GM19463 (cell line): ENCODE measurements around the gene FAHD1.
"Not testable (repeated sequence)": the region's sequence is repeated elsewhere in the genome, so short reads cannot be mapped to it uniquely, and the experiment has no call there.

Experiments
- ATAC-seq: cut with Tn5 transposase; IDR thresholded peaks from one replicate; pipeline ENCODE4 v1.9.1; 2021; ENCODE audit warnings: mild to moderate bottlenecking, moderate library complexity; ENCODE audit not compliant: unreplicated experiment

The FAHD1 gene

DNA sequence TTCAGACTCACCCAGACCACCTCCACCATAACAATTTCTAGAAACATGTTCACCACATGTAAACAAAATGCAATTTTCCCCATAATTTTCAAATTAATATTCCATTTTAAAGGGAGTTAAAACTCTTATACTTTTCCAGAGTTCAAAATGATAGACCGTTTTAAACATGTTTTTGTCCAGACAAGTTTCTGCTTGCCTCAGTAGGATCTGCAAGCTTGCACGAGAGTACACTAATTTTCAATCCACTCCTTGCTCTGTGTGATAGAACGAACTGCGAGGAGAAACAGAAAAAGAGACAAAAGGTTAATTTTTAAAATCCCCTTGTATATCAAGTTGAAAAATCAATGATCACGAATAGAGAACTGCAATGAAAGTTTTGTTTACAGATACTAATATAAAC, 7.1 kb downstream of the FAHD1 start:
- no peak for ATAC-seq

DNA sequence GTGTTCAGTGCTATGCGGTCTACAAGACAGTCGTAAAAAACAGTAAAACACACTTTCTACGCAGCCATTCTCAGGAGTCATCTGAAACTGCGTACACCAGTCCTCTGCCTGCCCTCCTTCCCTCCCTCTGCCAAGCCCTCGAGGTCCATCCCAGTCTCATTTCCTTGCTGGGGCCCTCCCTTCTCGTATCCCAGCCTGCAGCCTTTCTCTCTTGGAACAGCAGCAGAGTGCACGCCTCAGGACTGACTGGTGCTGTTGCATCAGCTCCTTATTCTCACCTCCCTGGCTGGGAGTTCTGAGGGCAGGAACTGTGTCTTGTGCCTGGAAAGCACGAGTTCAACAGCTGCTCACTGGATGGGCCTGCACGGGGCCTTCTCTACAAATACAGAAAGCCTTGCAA, 12.5 kb downstream of the FAHD1 start:
- no peak for ATAC-seq

GRCh38 chr16:1845985-1846384, 19.0 kb downstream of the FAHD1 start:
- no peak for ATAC-seq

DNA sequence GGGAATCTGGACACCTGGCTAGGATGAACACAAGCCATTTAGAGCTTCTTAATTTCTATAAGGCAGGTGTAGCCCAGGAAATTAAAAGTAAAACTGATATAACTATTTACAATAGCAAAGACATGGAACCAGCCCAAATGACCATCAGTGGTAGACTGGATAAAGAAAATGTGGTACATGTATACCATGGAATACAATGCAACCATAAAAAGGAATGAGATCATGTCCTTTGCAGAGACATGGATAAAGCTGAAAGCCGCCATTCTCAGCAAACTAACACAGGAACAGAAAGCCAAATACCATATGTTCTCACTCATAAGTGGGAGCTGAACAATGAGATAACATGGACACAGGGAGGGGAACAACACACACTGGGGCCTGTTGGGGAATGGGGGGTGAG, 19.4 kb downstream of the FAHD1 start:
- ATAC-seq: no peak

DNA sequence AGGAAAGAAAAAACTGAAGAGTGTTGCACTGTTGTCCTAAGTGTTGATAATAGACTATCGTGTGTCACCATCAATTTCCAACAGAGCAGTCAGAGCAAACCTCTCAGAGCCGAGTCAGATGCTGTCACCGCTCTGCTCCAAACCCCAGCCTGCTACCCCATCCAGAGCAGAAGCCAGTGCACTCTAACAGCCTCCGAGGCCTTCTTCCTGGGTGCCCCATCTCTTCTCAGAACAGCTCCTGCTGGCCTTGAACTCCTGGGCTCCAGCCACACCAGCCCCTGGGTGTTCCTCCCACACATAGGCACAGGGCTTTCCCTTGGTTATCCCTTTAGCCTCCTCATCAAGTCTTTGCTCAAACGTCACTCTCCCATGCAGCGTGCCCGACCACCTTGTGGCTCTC, 24.0 kb downstream of the FAHD1 start:
- no peak for ATAC-seq

DNA sequence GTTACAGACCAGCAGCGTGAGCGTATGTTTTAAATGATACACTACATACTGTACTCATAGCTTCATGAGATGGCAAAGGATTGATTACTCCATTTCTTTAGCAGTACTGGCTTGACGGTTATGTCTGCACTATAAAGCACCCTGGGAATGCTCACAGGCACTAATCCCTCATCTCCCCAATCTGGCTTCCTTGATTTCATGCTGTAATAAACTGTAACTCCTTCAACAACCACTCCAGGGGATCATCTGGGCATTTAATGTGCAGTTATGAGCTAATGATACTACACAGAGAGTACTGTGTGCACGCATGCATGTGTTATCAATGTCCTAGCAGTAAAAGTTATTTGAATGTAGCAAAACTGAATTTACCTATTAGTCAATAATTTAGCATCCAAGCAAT, 24.8 kb downstream of the FAHD1 start:
- ATAC-seq: no peak

GRCh38 chr16:1857433-1858097, 30.6 kb downstream of the FAHD1 start:
- no peak for ATAC-seq

DNA sequence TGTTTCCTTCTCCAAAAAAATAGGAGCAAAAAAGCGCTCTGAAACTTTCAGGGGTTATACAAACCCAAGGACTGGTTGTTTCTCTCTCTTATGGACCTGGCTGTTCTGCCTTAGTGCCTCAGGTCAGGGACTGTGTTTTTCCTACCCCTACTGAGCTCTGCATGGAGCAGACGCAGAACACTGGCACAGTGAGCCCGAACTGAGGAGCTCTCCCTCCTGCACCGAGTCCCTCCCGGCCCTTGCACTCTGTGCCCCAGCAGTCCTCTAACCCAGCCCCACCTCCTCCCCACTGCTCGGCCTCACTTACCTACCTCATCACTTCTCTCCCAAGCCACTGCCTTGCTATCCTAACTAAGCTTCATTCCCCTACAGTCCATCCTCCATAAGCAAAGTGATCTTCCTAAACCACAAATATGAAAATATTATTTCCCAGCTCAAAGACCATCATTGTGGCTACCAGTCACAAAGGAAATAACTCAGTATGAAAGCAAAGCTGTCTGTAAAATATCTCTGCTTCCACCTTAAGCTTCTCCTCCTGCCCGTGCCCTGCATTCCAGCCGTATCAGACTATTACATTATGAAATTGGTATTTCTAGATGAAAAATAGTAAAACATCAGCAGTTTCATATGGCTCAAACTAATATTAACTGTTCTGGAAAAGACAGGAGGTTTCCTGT, 31.3 kb downstream of the FAHD1 start:
- no peak for ATAC-seq

GRCh38 chr16:1859650-1860049, 32.6 kb downstream of the FAHD1 start:
- no peak for ATAC-seq

- no peak for ATAC-seq
Measured at GRCh38 chr16:1861730-1862129, 34.7 kb downstream of the FAHD1 start.

DNA sequence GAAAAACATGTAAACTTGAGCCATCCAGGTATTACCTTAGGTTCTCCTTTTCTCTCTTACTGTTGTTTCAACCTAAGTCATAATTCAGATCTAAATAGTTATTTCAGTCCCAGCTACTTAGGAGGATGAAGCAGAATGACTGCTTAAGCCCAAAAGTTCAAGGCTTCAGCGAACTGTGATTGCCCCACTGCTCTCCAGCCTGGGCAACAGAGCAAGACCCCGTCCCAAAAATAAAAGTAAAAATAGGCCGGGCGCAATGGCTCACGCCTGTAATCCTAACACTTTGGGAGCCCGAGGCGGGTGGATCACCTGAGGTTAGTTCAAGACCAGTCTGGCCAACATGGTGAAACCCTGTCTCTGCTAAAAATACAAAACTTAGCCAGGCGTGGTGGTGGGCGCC, 35.4 kb downstream of the FAHD1 start:
- ATAC-seq: no peak

DNA sequence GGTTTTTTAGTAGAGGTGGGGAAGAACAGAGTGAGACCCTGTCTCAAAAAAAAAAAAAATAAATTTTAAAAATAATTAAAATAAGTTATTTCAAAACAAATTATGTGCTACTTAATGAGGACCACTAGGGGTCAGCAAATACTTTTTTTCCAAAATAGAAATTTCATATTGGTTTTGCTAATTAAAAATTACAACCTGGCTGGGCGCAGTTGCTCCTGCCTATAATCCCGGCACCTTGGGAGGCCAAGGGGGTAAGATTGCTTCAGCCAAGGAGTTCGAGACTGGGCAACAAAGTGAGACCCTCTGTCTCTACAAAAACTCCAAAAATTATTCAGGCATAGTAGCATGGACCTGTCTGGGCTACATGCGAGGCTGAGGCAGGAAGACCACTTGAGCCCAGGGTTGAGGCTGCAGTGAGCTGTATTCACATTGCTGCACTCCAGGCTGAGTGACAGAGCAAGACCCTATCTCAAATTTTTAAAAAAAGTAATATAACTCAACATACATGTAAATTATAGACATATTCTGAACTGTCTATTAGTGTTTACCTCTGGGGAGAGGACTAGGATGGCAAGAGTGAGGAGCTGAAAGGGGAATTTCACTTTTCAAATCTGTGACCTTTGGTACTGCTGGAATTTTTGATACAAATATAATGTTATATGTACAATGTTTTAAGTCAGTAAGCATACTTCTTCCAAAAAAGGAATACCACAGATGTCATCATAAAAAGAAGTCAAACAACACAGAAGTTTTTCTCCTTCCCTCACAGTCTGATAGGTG, 36.9 kb downstream of the FAHD1 start:
- no peak for ATAC-seq

DNA sequence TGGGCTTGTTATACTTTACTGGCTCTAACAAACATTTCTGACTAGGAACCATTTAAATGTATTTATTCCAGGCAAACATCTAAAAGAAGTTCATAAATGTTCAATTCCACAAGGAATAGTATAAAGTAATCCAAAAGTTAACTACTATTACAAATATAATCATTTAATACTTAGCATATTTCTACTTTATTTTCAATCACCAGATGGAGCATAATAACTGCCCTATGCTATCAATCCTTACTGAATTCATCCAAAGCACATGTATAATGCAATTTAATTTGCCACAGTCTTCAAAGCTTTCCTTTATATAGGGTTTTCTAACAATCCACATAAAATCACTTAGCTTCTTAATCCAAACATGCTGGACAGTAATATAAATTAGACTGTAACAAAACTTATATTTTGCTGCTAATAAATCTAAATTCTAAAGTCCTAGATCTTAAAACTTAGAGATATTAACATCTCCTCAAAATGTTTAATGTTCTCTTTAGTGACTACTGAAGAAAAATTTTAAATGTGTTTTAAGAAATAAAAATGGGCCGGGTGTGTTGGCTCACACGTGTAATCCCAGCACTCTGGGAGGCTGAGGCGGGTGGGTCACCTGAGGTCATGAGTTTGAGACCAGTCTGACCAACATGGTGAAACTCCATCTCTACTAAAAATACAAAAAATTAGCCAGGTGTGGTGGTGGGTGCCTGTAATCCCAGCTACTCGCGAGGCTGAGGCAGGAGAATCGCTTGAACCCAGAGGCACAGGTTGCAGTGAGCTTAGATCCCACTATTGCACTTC, 39.1 kb downstream of the FAHD1 start:
- no peak for ATAC-seq

DNA sequence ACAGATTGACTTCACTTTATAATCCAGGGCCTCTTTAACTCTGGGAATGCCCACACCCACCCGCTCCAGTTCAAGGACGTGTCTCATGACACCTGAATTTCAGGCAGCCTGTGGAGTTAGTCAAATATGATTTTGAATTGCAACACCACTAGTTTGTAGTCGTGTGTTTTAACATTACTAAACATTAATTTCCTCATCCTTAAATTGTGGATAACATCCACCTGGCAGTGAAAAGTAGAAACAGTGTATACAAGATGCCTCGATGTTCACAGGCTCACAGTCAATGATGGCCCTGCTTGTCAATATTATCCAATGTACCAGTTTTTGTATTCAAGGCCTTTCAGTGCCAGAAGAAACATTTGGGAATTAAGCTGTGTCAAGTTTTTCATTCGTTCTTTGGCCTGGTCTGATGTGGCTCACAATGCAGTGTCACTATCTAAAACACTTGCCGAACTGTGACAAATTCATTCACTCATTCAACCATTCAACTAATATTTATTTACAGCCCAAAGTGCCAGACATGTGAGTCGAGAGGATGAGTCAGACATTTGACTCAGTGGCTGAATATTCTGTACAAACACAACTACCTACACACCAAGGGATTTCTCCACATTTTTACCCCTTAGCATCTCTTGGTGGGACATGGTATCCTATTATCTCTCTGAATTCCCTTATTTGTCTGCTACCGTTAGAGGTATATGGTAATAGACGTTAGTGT, 43.5 kb downstream of the FAHD1 start:
- no peak for ATAC-seq

- ATAC-seq: no peak
Measured at GRCh38 chr16:1871974-1872635, 45.1 kb downstream of the FAHD1 start, which contains the start of gene MEIOB. MEIOB (minus strand) TSS chr16:1872164; CDS start chr16:1868175, 3,989 bp downstream.

DNA sequence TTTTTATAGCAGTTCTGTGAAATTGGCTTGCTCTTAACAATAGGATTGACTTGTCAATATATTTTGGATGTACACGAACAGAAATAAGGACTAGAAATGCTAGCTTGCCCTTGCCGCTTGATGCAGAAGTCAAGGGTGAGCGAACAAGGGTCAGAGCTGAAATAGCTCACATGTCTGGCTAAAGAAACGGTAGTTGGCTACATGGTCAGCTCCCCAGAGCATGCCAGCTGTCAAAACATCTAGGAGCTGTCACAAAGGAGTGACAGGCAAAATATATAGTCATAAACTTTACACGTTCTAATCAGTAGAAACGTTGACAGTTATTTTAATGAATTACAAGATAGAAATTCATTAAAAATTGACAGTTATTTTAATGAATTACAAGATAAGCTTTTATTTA, 47.8 kb downstream of the FAHD1 start:
- no peak for ATAC-seq

DNA sequence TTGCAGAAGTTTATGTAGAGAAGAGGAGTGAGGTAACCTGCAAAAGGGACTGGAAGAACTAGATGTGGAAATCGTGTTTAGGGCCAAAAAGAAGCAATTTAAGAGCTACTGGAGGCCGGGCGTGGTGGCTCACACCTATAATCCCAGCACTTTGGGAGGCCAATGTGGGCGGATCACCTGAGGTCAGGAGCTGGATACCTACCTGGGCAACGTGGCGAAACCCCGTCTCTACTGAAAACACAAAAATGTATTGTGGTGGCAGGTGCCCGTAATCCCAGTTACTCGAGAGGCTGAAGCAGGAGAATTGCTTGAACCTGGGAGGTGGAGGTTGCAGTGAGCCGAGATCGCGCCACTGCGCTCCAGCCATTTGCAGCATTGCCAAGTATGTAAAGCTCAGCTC, 49.1 kb downstream of the FAHD1 start:
- not testable (repeated sequence) for ATAC-seq

DNA sequence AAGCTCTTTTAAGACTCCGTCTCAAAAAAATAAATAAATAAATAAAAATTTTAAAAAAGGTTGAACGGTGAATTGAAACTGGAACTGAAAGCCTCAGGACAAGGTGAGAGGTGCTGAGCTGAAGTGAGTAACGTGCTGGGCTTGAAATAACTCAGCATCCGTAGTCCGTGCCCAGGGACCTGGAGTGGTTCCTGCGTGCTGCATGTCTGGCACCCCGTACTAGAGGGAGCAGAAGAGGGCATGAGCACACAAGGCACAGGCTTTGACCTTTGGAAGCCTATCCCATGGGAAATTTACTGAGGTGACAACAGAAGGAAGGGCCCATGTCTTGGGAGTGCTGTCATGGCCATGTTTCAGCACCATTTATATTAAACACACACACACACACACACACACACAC, 49.5 kb downstream of the FAHD1 start:
- ATAC-seq: no peak

DNA sequence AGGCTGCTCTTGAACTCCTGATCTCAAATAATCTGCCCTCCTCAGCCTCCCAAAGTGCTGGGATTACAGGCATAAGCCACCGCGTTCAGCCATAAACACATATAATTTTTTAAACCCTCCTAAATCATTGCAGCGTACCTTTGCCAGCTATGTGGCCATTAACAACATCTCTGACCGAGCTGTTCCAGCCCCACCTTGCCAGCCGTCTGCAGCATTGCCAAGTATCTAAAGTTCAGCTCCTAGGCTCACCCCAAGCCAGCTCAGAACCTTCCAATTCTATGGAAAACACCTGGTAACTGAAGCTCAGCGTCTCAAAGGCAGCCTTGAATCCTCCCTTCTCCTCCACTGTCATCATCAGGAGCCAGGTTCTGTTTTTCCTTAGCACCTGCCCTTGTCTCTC, 50.1 kb downstream of the FAHD1 start:
- ATAC-seq: no peak

GRCh38 chr16:1877804-1878203, 50.8 kb downstream of the FAHD1 start:
- no peak for ATAC-seq
